ENCODE data around the gene ZC3H11A. TPM values are rescaled to one million over a fixed set of nuclear protein-coding genes. Genes with fewer than 3 reads are reported as not detected.

The ZC3H11A gene
- total and polyA plus RNA-seq, 2 of the 13 experiments (the other 11 are each of a cell fraction or from before 2014, with no cell fraction given) = 56.9 to 59.7 TPM

DNA sequence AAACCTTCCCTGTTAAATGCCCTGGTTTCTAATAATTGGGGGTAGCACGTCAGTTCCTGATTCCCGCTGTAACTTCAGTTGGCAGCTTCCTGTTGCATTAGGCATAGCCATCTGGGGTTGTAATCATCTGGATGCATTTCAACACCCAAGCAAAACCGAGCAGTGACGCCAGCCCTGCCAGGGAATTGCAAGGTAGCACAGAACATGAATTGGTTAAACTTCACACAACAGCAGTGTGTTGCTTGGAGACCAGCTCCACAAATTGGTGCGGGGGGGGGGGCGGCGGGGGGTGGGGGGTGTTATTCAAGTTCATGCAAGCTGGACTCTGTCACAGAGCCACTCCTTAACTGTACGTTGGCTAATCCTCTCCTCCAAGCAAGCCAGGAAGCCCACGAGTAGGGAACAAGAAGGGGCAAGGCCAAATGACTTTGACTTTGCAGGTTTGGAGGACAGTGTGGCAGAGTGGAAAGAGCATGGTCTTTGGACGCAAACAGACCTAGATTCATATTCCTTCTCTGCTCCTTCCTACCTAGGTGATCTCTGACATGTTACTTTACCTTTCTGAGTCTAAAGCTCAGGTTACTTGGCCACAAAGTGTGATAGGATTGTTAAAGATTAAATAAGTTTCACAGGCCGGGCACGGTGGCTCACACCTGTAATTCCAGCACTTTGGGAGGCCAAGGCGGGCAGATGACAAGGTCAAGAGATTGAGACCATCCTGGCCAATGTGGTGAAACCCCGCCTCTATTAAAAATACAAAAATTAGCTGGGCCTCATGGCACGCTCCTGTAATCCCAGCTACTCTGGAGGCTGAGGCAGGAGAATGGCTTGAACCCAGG lies 25.7 kb upstream of the ZC3H11A start (continued):
- TF ChIP-seq THAP11 (CRISPR knock-in tag; IDR thresholded peaks at IDR 0.05) (no peak; the same call in 1 of the 2 replicates), HCFC1 (IDR thresholded peaks at IDR 0.05; ENCODE audit: low read depth, low read length) (no peak), CEBPB (IDR thresholded peaks at IDR 0.05; ENCODE audit: borderline replicate concordance, low read depth, low read length) (peak; percentile 86), PHB2 (IDR thresholded peaks at IDR 0.05; ENCODE audit: partially characterized antibody) (no peak), TAF1 (CRISPR knock-in tag; IDR thresholded peaks at IDR 0.05) (no peak), ZNF10 (CRISPR knock-in tag; IDR thresholded peaks at IDR 0.05; ENCODE audit: borderline replicate concordance, low read depth) (no peak), ZNF12 (CRISPR knock-in tag; IDR thresholded peaks at IDR 0.05) (no peak), ZEB1 (IDR thresholded peaks at IDR 0.05; ENCODE audit: insufficient replicate concordance, low read depth) (no peak), RFX3 (CRISPR knock-in tag; IDR thresholded peaks at IDR 0.05) (0 out of 2 replicates have a peak, but pooled peaks have one; percentile 20), NFRKB (IDR thresholded peaks at IDR 0.05) (no peak), SIX1 (CRISPR knock-in tag; IDR thresholded peaks at IDR 0.05; ENCODE audit: borderline replicate concordance) (no peak), REXO4 (CRISPR knock-in tag; IDR thresholded peaks at IDR 0.05; ENCODE audit: borderline replicate concordance) (no peak), DPF2 (CRISPR knock-in tag; IDR thresholded peaks at IDR 0.05; ENCODE audit: borderline replicate concordance, low read depth) (no peak), ZNF547 (CRISPR knock-in tag; IDR thresholded peaks at IDR 0.05) (no peak), ZNF570 (CRISPR knock-in tag; IDR thresholded peaks at IDR 0.05; ENCODE audit: borderline replicate concordance) (no peak), KDM5B (CRISPR knock-in tag; IDR thresholded peaks at IDR 0.05; ENCODE audit: borderline replicate concordance) (no peak), ZNF891 (CRISPR knock-in tag; IDR thresholded peaks at IDR 0.05) (no peak), PAF1 (CRISPR knock-in tag; IDR thresholded peaks at IDR 0.05) (no peak), ZNF274 (CRISPR knock-in tag; IDR thresholded peaks at IDR 0.05) (no peak), ZNF256 (CRISPR knock-in tag; conservative IDR thresholded peaks at IDR 0.05) (no peak), SKI (IDR thresholded peaks at IDR 0.05; ENCODE audit: partially characterized antibody) (no peak), PCBP2 (optimal IDR thresholded peaks at IDR 0.05; ENCODE audit: low read depth, low read length, poor library complexity, severe bottlenecking) (no peak), FOSL2 (CRISPR knock-in tag; IDR thresholded peaks at IDR 0.05) (0 out of 2 replicates have a peak, but pooled peaks have one; percentile 11)
- TF ChIP-seq, protein P1, sequence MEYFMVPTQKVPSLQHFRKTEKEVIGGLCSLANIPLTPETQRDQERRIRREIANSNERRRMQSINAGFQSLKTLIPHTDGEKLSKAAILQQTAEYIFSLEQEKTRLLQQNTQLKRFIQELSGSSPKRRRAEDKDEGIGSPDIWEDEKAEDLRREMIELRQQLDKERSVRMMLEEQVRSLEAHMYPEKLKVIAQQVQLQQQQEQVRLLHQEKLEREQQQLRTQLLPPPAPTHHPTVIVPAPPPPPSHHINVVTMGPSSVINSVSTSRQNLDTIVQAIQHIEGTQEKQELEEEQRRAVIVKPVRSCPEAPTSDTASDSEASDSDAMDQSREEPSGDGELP (IDR thresholded peaks at IDR 0.05; ENCODE audit: borderline replicate concordance, low read depth) = peak; percentile 43; the same call in 1 of the 2 replicates
- TF ChIP-seq, protein P2, sequence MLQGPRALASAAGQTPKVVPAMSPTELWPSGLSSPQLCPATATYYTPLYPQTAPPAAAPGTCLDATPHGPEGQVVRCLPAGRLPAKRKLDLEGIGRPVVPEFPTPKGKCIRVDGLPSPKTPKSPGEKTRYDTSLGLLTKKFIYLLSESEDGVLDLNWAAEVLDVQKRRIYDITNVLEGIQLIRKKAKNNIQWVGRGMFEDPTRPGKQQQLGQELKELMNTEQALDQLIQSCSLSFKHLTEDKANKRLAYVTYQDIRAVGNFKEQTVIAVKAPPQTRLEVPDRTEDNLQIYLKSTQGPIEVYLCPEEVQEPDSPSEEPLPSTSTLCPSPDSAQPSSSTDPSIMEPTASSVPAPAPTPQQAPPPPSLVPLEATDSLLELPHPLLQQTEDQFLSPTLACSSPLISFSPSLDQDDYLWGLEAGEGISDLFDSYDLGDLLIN (CRISPR knock-in tag; IDR thresholded peaks at IDR 0.05; ENCODE audit: borderline replicate concordance) = no peak
- TF ChIP-seq, protein P3, sequence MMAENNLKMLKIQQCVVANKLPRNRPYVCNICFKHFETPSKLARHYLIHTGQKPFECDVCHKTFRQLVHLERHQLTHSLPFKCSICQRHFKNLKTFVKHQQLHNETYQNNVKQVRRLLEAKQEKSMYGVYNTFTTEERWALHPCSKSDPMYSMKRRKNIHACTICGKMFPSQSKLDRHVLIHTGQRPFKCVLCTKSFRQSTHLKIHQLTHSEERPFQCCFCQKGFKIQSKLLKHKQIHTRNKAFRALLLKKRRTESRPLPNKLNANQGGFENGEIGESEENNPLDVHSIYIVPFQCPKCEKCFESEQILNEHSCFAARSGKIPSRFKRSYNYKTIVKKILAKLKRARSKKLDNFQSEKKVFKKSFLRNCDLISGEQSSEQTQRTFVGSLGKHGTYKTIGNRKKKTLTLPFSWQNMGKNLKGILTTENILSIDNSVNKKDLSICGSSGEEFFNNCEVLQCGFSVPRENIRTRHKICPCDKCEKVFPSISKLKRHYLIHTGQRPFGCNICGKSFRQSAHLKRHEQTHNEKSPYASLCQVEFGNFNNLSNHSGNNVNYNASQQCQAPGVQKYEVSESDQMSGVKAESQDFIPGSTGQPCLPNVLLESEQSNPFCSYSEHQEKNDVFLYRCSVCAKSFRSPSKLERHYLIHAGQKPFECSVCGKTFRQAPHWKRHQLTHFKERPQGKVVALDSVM (CRISPR knock-in tag; IDR thresholded peaks at IDR 0.05) = no peak
- TF ChIP-seq, protein P4, sequence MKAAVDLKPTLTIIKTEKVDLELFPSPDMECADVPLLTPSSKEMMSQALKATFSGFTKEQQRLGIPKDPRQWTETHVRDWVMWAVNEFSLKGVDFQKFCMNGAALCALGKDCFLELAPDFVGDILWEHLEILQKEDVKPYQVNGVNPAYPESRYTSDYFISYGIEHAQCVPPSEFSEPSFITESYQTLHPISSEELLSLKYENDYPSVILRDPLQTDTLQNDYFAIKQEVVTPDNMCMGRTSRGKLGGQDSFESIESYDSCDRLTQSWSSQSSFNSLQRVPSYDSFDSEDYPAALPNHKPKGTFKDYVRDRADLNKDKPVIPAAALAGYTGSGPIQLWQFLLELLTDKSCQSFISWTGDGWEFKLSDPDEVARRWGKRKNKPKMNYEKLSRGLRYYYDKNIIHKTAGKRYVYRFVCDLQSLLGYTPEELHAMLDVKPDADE (CRISPR knock-in tag; IDR thresholded peaks at IDR 0.05) = no peak
